SU-DHL-6 (cell line): ENCODE measurements around the gene TLCD3A.

Experiments
- EZH2phosphoT487 ChIP-seq: fragments of 200-600 bp; sonication (generic), shearing (Covaris generic); conservative IDR thresholded peaks from 2 replicates; pipeline ENCODE4 v1.6.1; 2018; ENCODE audit warnings: mild to moderate bottlenecking, antibody characterized with exemption, low read length, moderate library complexity, mixed read lengths
- TF ChIP-seq, protein P1 (sequence below): fragments of 200-600 bp; sonication (generic); IDR thresholded peaks from one replicate; pipeline ENCODE4 v1.5.1; 2017; ENCODE audit warnings: antibody characterized with exemption, mild to moderate bottlenecking, low read length, moderate library complexity; ENCODE audit not compliant: insufficient read depth, poor library complexity, severe bottlenecking

DNA sequence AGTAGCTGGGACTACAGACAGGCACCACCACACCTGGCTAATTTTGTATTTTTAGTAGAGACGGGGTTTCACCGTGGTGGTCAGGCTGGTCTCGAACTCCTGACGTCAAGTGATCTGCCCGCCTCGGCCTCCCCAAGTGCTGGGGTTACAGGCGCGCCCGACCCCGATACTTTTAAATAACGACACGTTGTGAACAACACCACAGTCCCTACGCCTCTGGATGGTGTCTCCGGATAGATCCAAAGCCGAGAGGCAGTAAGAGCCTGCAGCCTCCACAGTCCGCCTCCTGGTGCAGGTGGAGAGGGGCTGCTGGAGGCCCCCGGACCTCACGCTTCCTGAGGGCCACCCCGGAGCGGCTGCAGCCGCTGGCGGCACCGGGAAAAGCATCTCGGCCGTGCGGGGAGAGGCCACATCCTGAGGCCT lies 741 bp upstream of the TLCD3A start:
- TF ChIP-seq, protein P1, sequence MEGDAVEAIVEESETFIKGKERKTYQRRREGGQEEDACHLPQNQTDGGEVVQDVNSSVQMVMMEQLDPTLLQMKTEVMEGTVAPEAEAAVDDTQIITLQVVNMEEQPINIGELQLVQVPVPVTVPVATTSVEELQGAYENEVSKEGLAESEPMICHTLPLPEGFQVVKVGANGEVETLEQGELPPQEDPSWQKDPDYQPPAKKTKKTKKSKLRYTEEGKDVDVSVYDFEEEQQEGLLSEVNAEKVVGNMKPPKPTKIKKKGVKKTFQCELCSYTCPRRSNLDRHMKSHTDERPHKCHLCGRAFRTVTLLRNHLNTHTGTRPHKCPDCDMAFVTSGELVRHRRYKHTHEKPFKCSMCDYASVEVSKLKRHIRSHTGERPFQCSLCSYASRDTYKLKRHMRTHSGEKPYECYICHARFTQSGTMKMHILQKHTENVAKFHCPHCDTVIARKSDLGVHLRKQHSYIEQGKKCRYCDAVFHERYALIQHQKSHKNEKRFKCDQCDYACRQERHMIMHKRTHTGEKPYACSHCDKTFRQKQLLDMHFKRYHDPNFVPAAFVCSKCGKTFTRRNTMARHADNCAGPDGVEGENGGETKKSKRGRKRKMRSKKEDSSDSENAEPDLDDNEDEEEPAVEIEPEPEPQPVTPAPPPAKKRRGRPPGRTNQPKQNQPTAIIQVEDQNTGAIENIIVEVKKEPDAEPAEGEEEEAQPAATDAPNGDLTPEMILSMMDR, result no peak
- TF ChIP-seq EZH2phosphoT487, result no peak
